ENCODE data around the gene ULK4. TPM values are rescaled to one million over a fixed set of nuclear protein-coding genes. Genes with fewer than 3 reads are reported as not detected.

Gene ULK4
- total RNA-seq, 1 donor from 2014 or later = 13.3 TPM

- intact Hi-C loops (cut with DNase I) = no loop called here
- ATAC-seq = no peak
- DNase-seq (ENCODE audit: low spot score) = no peak
These were observed 4.3 kb upstream of the ULK4 start for GRCh38 chr3:41966206-41966605.

- DNase-seq (ENCODE audit: low spot score) (no peak), ATAC-seq (no peak)
- intact Hi-C loops (cut with DNase I) = no loop called here
These were observed 1.9 kb upstream of the ULK4 start for GRCh38 chr3:41963823-41964222.

GRCh38 chr3:41960826-41961750 lies 815 bp downstream of the ULK4 start:
- DNase-seq (ENCODE audit: low spot score) (peak; percentile 63), ATAC-seq (peak; percentile 11)
- intact Hi-C loops (cut with DNase I) = no loop called here

- intact Hi-C loops (cut with DNase I) = no loop called here
- no peak for DNase-seq (ENCODE audit: low spot score)
- no peak for ATAC-seq
These were observed 5.3 kb downstream of the ULK4 start for GRCh38 chr3:41956574-41956973.

- ATAC-seq (no peak), DNase-seq (ENCODE audit: low spot score) (no peak)
- intact Hi-C loops (cut with DNase I) = no loop called here
These were observed 6.7 kb downstream of the ULK4 start for GRCh38 chr3:41955192-41955591.

DNA sequence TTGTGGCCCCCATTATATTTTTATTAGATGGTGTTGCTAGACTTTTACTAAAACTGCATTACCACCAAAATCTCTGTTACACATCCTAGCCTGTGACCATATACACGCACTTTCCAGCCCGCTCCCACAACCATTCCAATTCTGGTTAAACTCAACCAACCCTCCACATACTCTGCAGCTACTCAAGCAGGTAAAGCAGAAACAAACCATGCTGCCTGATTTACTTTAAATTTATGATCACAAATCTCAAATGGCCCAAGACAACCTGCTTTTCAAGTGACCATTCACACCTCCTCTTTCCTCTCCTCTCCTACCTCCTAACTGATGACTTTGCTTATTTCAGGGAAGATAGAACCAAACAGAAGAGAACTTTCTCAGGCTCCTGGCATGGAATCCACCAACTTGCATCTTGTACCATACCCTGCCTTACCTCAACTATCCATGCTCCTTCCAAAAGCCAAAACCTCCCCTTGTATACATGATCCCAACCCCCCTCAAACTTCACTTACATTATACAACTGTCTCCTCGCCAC lies 18.5 kb downstream of the ULK4 start:
- no peak for DNase-seq (ENCODE audit: low spot score)
- no peak for ATAC-seq
- intact Hi-C loops (cut with DNase I) = no loop called here

DNA sequence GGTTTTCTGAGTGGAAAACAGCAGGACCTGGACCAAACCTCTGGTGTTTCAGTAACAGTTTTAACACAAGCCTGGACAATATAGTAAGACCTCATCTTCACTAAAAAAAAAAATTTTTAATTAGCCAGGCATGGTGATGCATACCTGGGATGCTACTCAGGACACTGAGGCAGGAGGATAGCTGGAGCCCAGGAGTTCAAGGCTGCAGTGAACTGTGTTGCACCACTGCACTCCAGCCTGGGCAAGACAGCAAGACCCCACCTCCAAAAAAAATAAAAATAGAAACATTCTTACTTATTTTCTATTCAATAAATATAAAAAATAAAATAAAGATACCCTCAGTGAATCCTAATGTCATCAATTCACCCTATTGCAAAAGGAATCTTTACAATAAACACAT lies 21.5 kb downstream of the ULK4 start:
- intact Hi-C loops (cut with DNase I) = no loop called here
- DNase-seq (ENCODE audit: low spot score) (no peak), ATAC-seq (no peak)

DNA sequence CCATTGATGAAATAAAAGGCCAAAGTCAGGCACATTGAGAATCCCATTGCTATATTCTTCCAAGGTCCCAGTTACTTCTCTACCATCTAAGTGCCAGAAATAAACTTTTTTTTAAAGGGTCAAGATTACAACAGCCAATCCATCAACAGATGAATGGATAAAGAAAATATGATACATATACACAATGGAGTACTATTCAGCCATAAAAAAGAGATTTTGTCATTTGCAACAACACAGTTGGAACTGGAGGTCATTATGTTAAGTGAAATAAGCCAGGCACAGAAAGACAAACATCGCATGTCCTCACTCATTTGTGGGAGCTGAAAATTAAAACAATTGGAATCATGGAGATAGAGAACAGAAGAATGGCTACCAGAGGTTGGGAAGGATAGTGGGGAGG lies 25.5 kb downstream of the ULK4 start:
- intact Hi-C loops (cut with DNase I) = no loop called here
- ATAC-seq (no peak), DNase-seq (ENCODE audit: low spot score) (no peak)

GRCh38 chr3:41933154-41933676 lies 28.7 kb downstream of the ULK4 start:
- ATAC-seq (no peak), DNase-seq (ENCODE audit: low spot score) (no peak)
- intact Hi-C loops (cut with DNase I) = no loop called here

- DNase-seq (ENCODE audit: low spot score) (no peak), ATAC-seq (no peak)
- intact Hi-C loops (cut with DNase I) = no loop called here
These were observed 29.4 kb downstream of the ULK4 start for GRCh38 chr3:41932464-41932863.

DNA sequence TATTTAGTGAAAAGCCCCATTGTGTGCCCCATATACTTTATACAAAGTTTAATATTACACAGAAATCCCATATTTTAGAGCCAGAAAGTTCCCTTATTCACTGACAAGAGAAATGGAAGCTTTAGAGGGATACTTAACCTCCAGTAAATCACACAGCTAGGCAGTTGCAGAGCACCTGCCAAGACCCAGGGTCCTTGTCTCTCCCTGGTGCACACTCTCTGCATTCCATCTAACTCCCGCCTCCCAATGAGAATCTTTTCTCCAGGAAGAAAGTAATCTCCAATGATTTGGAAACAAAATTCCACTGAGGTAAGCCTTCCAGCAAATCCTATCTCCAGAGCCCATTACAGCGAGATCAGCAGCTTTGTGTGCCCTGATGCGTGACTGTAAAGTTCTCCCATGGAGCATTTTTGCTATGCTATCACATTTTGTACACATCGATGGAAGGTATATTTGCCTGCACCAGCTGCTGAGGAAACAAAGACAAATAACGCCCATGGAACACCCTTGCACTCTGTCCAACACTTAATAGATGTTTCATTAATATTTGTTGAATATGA lies 41.4 kb downstream of the ULK4 start:
- intact Hi-C loops (cut with DNase I) = no loop called here
- no peak for DNase-seq (ENCODE audit: low spot score)
- no peak for ATAC-seq

DNA sequence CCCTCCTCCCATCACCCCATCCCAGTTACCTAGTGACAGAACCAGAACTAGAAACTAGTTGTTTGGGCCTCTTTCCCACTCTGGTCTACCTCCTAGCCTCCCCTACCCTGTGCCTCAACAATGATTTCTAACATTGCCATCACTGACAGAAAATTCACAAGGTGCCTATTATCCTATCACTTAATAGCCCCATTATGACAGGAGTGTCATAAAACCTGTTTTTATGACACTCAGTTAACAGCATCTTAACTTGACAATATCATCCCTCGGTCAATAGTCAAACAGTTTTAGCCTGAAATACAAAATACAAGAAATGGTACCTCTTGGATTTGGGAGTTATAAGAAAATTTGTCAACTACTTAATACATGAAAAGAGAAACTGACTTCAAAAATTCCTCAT lies 46.5 kb downstream of the ULK4 start:
- DNase-seq (ENCODE audit: low spot score) (no peak), ATAC-seq (no peak)
- intact Hi-C loops (cut with DNase I) = no loop called here

DNA sequence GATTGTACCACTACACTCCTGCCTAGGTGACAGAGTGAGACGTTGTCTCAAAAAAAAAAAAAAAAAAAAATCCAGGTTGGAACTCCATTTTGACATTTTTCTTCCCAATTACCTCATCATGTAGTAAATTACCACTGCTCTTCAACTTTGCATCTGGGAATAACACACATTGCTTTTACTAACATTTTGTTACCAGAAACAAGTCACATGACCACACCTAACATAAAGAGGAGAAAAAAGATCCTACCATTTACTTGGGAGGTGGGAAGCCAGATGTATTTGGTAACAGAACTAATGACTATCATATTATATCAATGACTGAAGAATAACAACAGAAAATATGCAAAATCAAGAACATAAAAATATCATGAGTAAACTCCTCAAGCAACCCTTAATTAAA lies 49.6 kb downstream of the ULK4 start:
- intact Hi-C loops (cut with DNase I) = no loop called here
- ATAC-seq (no peak), DNase-seq (ENCODE audit: low spot score) (no peak)

DNA sequence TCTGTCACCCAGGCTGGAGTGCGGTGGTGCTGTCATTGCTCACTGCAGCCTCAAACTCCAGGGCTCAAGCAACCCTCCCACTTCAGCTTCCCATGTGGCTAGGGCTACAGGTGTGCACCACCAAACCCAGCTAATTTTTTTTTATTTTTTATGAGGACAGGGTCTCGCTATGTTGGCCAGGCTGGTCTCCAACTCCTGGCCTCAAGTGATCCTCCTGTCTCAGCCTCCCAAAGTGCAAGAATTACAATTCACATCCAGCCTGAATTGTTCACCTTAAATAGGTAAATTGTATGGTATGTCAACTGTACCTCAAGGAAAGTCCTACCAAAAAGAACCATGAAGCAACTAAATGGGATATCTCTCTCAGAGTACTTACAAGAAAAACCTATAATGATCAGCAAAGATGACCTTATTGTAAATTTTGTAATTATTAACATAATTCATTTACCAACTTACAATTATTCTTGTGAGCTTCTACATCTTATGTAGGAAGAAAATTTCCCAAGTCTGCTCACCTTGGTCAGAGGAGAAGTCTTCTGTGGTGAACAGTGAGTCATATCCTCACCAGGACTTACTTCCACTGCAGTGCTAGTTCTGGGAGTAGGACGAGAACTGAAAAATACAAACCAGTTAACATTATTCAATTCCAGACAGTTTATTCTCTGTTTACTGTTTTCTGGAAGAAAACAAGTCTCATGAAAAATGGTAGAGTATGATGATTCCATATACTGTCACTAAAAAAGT lies 54.4 kb downstream of the ULK4 start:
- intact Hi-C loops (cut with DNase I) = no loop called here
- no peak for DNase-seq (ENCODE audit: low spot score)
- no peak for ATAC-seq

GRCh38 chr3:41900265-41900664 lies 61.6 kb downstream of the ULK4 start:
- DNase-seq (ENCODE audit: low spot score) = no peak
- no peak for ATAC-seq
- intact Hi-C loops (cut with DNase I) = no loop called here

GRCh38 chr3:41898631-41899030 lies 63.3 kb downstream of the ULK4 start:
- no peak for ATAC-seq
- DNase-seq (ENCODE audit: low spot score) = no peak
- intact Hi-C loops (cut with DNase I) = loop anchor here (5.0 to 10.0 kb wide), 2 partner anchors 204 to 296 kb away; no protein-coding TSS in a partner anchor

DNA sequence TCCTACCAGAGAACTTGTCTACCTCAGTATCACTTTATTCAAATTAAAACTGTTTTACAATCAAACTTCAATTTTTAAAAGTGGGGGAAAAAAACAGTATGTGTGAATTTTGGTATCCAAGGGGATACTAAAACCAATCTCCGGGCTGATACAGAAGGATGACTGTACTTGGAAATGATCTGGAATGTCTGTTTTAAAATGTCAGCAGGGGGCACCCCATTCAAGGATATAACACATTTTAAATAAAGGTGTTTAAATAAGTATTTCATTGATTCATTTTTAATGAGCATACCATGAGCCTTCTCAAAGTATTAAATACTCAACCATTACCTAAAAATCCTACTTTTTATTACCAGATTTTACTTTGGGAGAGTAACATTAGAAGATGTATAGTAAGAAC lies 67.9 kb downstream of the ULK4 start:
- ATAC-seq = no peak
- no peak for DNase-seq (ENCODE audit: low spot score)
- intact Hi-C loops (cut with DNase I) = loop anchor here (10.0 kb wide), 1 partner anchor 301 kb away; no protein-coding TSS in a partner anchor

DNA sequence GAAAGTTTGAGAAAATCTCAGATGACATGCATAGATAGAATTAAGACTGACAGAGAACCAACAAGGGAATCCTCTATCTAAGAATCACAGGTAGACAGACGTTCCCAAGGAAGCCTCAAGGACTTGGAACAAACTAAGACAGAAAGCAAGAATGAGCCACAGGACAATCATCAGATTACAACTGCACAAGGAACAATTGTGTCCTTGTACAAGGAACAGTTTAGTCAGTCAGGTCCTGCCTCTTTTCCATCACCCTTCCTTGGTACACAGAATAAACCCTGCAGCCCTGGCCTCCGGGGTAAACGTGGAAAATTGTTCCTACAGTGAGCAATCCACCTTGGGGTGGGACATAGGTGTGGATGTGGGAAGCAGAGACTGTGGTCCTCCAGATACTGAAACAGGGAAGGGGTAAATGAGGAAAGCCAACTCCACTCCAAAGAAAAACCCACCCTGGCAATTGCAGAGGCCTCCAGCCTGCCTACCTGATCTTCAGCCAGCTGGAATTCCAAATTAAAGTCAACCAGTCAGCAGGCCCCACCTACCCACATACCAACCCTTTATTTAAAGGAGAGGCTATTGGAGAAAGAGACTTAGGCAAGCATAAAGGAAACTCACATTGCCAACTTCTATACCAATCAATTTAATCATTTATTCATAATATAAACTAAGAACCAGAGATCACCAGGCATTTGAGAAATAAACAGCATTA lies 73.4 kb downstream of the ULK4 start:
- ATAC-seq = no peak
- intact Hi-C loops (cut with DNase I) = no loop called here
- no peak for DNase-seq (ENCODE audit: low spot score)

GRCh38 chr3:41882956-41883355 lies 78.9 kb downstream of the ULK4 start:
- DNase-seq (ENCODE audit: low spot score) = no peak
- intact Hi-C loops (cut with DNase I) = loop anchor here (5.0 kb wide), 1 partner anchor 1296 kb away; no protein-coding TSS in a partner anchor
- no peak for ATAC-seq
